Measurements from ENCODE around the gene ZNF189.

GRCh38 chr9:101433229-101433628 lies 34.6 kb downstream of the ZNF189 start:
- TF ChIP-seq CTCF (IDR thresholded peaks at IDR 0.05; ENCODE audit: borderline replicate concordance, extremely low read depth, low read length, poor library complexity, severe bottlenecking) (no peak), EZH2 (IDR thresholded peaks at IDR 0.05; ENCODE audit: borderline replicate concordance, low read depth, low read length, severe bottlenecking) (no peak)
